Measurements from ENCODE around the gene PAX2.

DNA sequence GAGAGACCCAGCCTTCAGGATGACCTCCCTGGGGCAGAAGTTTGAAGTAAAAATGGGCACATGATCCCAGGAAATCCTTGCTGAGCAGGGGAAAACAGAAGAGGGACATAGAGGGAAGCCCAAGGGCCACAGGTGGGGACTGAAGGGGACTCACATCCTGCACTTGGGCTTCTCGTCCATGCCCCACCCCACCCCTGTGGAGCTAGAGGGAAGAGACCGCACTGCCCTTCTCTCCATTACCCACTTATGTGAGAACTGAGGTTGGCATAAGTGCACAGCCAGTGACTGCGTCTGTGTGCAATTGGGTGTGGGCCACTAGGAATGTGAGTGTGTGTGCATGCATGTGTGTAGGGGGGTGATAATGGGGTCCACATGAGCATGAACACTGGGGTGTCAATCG is 124.0 kb downstream of the PAX2 start:
- TF ChIP-seq, protein P1, sequence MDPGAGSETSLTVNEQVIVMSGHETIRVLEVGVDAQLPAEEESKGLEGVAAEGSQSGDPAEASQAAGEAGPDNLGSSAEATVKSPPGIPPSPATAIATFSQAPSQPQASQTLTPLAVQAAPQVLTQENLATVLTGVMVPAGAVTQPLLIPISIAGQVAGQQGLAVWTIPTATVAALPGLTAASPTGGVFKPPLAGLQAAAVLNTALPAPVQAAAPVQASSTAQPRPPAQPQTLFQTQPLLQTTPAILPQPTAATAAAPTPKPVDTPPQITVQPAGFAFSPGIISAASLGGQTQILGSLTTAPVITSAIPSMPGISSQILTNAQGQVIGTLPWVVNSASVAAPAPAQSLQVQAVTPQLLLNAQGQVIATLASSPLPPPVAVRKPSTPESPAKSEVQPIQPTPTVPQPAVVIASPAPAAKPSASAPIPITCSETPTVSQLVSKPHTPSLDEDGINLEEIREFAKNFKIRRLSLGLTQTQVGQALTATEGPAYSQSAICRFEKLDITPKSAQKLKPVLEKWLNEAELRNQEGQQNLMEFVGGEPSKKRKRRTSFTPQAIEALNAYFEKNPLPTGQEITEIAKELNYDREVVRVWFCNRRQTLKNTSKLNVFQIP (CRISPR knock-in tag; IDR thresholded peaks at IDR 0.05; ENCODE audit: borderline replicate concordance, low read depth): no peak
- TF ChIP-seq ARNTL (CRISPR knock-in tag; IDR thresholded peaks at IDR 0.05; ENCODE audit: borderline replicate concordance, low read depth): no peak
- TF ChIP-seq, protein P2, sequence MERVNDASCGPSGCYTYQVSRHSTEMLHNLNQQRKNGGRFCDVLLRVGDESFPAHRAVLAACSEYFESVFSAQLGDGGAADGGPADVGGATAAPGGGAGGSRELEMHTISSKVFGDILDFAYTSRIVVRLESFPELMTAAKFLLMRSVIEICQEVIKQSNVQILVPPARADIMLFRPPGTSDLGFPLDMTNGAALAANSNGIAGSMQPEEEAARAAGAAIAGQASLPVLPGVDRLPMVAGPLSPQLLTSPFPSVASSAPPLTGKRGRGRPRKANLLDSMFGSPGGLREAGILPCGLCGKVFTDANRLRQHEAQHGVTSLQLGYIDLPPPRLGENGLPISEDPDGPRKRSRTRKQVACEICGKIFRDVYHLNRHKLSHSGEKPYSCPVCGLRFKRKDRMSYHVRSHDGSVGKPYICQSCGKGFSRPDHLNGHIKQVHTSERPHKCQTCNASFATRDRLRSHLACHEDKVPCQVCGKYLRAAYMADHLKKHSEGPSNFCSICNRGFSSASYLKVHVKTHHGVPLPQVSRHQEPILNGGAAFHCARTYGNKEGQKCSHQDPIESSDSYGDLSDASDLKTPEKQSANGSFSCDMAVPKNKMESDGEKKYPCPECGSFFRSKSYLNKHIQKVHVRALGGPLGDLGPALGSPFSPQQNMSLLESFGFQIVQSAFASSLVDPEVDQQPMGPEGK (CRISPR knock-in tag; IDR thresholded peaks at IDR 0.05; ENCODE audit: borderline replicate concordance): no peak
- no peak for TF ChIP-seq ZNF70 (CRISPR knock-in tag; IDR thresholded peaks at IDR 0.05)
- TF ChIP-seq RARB (CRISPR knock-in tag; IDR thresholded peaks at IDR 0.05): no peak
- TF ChIP-seq ISL1 (CRISPR knock-in tag; IDR thresholded peaks at IDR 0.05): no peak
- TF ChIP-seq ZFP30 (CRISPR knock-in tag; IDR thresholded peaks at IDR 0.05): no peak
- TF ChIP-seq SNAI2 (CRISPR knock-in tag; IDR thresholded peaks at IDR 0.05): no peak
- TF ChIP-seq GLIS3 (CRISPR knock-in tag; IDR thresholded peaks at IDR 0.05): no peak
- no peak for TF ChIP-seq OSR1 (CRISPR knock-in tag; IDR thresholded peaks at IDR 0.05)
- TF ChIP-seq, protein P3, sequence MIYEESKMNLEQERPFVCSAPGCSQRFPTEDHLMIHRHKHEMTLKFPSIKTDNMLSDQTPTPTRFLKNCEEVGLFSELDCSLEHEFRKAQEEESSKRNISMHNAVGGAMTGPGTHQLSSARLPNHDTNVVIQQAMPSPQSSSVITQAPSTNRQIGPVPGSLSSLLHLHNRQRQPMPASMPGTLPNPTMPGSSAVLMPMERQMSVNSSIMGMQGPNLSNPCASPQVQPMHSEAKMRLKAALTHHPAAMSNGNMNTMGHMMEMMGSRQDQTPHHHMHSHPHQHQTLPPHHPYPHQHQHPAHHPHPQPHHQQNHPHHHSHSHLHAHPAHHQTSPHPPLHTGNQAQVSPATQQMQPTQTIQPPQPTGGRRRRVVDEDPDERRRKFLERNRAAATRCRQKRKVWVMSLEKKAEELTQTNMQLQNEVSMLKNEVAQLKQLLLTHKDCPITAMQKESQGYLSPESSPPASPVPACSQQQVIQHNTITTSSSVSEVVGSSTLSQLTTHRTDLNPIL (CRISPR knock-in tag; IDR thresholded peaks at IDR 0.05; ENCODE audit: low read depth): no peak

All from SK-N-SH treated with all-trans-retinoic acid at 6 μM for 48 hours (cell line).